Peyer's patch (tissue), 4 donors: ENCODE data around the gene RASSF6. TPM values are rescaled to one million over a fixed set of nuclear protein-coding genes. Genes with fewer than 3 reads are reported as not detected.

ENCODE experiments used
- DNase-seq, 3 donors: peaks; one replicate each; pipeline ENCODE4 v3.0.0-alpha.2; 2017 to 2019
- H3K27ac ChIP-seq, 4 donors: fragments of 200-600 bp; sonication (generic); one replicate each; pipeline ENCODE4 v1.5.1; 2016 to 2019
- H3K27me3 ChIP-seq, 2 donors: fragments of 200-600 bp; sonication (generic); one replicate each; pipeline ENCODE4 v1.5.1; 2019
- H3K36me3 ChIP-seq, 3 donors: fragments of 200-600 bp; sonication (generic); one replicate each; pipeline ENCODE4 v1.5.1; 2016 to 2019
- H3K4me1 ChIP-seq, 4 donors: fragments of 200-600 bp; sonication (generic); one replicate each; pipeline ENCODE4 v1.5.1; 2016 to 2019
- H3K4me3 ChIP-seq, 4 donors: fragments of 200-600 bp; sonication (generic); 1 replicate in 3 of 4; 2 replicates in 1 of 4; pipeline ENCODE4 v1.5.1; 2016 to 2019; ENCODE audit warnings: mild to moderate bottlenecking in 1 of 4
- H3K9me3 ChIP-seq, 4 donors: fragments of 200-600 bp; sonication (generic); one replicate each; pipeline ENCODE4 v1.5.1; 2016 to 2019; ENCODE audit warnings: mild to moderate bottlenecking in 1 of 4
- CTCF ChIP-seq, 6 experiments: fragments of 450-650 bp in 4 of 6; fragments of 200-600 bp in 2 of 6; sonication (generic) in 1 of 6; IDR thresholded peaks; one replicate each; pipeline ENCODE4 v1.5.1; 2017 to 2019; ENCODE audit warnings: antibody characterized with exemption in 6 of 6, mild to moderate bottlenecking in 3 of 6, moderate library complexity in 1 of 6
- POLR2A ChIP-seq, 2 donors: fragments of 450-650 bp; IDR thresholded peaks; one replicate each; pipeline ENCODE4 v1.5.1; 2017; ENCODE audit warnings: antibody characterized with exemption in 2 of 2, mild to moderate bottlenecking in 2 of 2, moderate library complexity in 2 of 2
- total RNA-seq, 4 donors: library from RNA; depleted of rRNA; stranded (reverse); fragments of >200 nt; gene quantifications; one replicate each; pipeline ENCODE4 v1.1.0, GENCODE V29; 2016

Gene RASSF6
- total RNA-seq, 4 donors from 2014 or later, result 37.3 to 48.7 (median 41.6) TPM

GRCh38 chr4:73619346-73619745, 890 bp downstream of the RASSF6 start:
- Histone ChIP-seq H3K27ac (peak overlapping the region in 3 of 4 donors; percentile 61 to 91 (median 67)), H3K27me3 (no peaks in the 10 kb centered on the region), H3K4me1 (no peaks in the 10 kb centered on the region), H3K36me3 (no peaks in the 10 kb centered on the region), H3K9me3 (no peaks in the 10 kb centered on the region), H3K4me3 (peak overlapping the region; percentile 16 to 64 (median 44))
- DNase-seq, result no peak
- TF ChIP-seq POLR2A (IDR thresholded peaks at IDR 0.05) (no peak), CTCF (IDR thresholded peaks at IDR 0.05) (no peak)

GRCh38 chr4:73617256-73617655, 3.0 kb downstream of the RASSF6 start:
- no peak for DNase-seq
- Histone ChIP-seq H3K27me3 (no peaks in the 10 kb centered on the region), H3K27ac (peak overlapping the region in 1 of 4 donors; percentile 34), H3K9me3 (no peaks in the 10 kb centered on the region), H3K4me1 (peaks cover 0 to 5% (median 0%) of the 10 kb centered on the region in 4 donors), H3K36me3 (no peaks in the 10 kb centered on the region), H3K4me3 (no peak overlapping the region)
- TF ChIP-seq POLR2A (IDR thresholded peaks at IDR 0.05), result no peak
- TF ChIP-seq CTCF (IDR thresholded peaks at IDR 0.05), result no peak

GRCh38 chr4:73615613-73616012, 4.6 kb downstream of the RASSF6 start:
- TF ChIP-seq POLR2A (IDR thresholded peaks at IDR 0.05) (no peak), CTCF (IDR thresholded peaks at IDR 0.05) (no peak)
- H3K36me3 ChIP-seq, result no peaks in the 10 kb centered on the region
- H3K27ac ChIP-seq, result peak overlapping the region in 1 of 4 donors; percentile 39
- DNase-seq, result no peak
- peaks cover 0 to 5% (median 0%) of the 10 kb centered on the region in 4 donors for H3K4me1 ChIP-seq
- no peaks in the 10 kb centered on the region for H3K27me3 ChIP-seq
- no peaks in the 10 kb centered on the region for H3K9me3 ChIP-seq
- no peak overlapping the region for H3K4me3 ChIP-seq

- TF ChIP-seq CTCF (IDR thresholded peaks at IDR 0.05) (no peak), POLR2A (IDR thresholded peaks at IDR 0.05) (no peak)
- no peak for DNase-seq
- H3K4me1 ChIP-seq, result peaks cover 0 to 9% (median 0%) of the 10 kb centered on the region in 4 donors
- H3K36me3 ChIP-seq, result no peaks in the 10 kb centered on the region
- no peak overlapping the region for H3K4me3 ChIP-seq
- no peaks in the 10 kb centered on the region for H3K9me3 ChIP-seq
- no peak overlapping the region for H3K27ac ChIP-seq
- no peaks in the 10 kb centered on the region for H3K27me3 ChIP-seq
Measured at GRCh38 chr4:73614311-73614867, 5.8 kb downstream of the RASSF6 start.

DNA sequence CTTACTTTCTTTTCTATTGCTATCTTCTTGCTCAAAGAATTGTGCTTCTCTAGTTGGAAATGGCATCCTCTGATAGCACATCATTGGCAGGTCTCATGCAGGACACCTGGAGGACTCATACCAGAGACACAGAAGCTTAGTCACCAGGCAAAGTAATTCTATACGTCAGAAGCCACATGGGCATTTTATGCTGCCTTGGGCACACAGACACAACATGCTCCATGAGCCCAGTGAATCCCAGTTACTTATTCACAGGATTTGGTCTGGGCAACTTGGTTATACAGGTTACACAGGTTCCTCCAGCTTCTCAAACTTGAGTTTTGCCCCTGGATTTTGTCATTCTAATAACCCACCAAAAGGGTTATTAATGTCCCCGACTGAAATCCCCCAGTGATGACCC, 7.1 kb downstream of the RASSF6 start:
- Histone ChIP-seq H3K36me3 (no peaks in the 10 kb centered on the region), H3K4me1 (peaks cover 0 to 18% (median 4%) of the 10 kb centered on the region in 4 donors), H3K27ac (no peak overlapping the region), H3K4me3 (no peak overlapping the region), H3K9me3 (no peaks in the 10 kb centered on the region), H3K27me3 (no peaks in the 10 kb centered on the region)
- TF ChIP-seq CTCF (IDR thresholded peaks at IDR 0.05) (no peak), POLR2A (IDR thresholded peaks at IDR 0.05) (no peak)
- DNase-seq, result peak in 1 of 3 donors; percentile 67
